ENCODE measurements around the gene PTPRH.

PTPRH gene

GRCh38 chr19:55252760-55253663, 43.7 kb upstream of the PTPRH start:
- Histone ChIP-seq H3K27ac (no peak overlapping the region), H3K4me2 (no peak overlapping the region), H3K36me3 (ENCODE audit: insufficient read depth) (no peaks in the 10 kb centered on the region), H3K4me1 (ENCODE audit: low read depth, poor library complexity, severe bottlenecking) (peaks cover 21% of the 10 kb centered on the region), H3K4me3 (IDR thresholded peaks at IDR 0.05; ENCODE audit: insufficient read depth, low read depth, low read length) (no peak overlapping the region), H3K79me2 (ENCODE audit: insufficient read depth, low read depth) (peaks cover 98% of the 10 kb centered on the region), H3K9ac (no peak overlapping the region), H2AFZ (ENCODE audit: low read depth) (no peak overlapping the region), H4K20me1 (ENCODE audit: insufficient read depth) (peaks cover 26% of the 10 kb centered on the region), H3K27me3 (ENCODE audit: insufficient read depth, low read depth) (no peaks in the 10 kb centered on the region)
- TF ChIP-seq, protein P1, sequence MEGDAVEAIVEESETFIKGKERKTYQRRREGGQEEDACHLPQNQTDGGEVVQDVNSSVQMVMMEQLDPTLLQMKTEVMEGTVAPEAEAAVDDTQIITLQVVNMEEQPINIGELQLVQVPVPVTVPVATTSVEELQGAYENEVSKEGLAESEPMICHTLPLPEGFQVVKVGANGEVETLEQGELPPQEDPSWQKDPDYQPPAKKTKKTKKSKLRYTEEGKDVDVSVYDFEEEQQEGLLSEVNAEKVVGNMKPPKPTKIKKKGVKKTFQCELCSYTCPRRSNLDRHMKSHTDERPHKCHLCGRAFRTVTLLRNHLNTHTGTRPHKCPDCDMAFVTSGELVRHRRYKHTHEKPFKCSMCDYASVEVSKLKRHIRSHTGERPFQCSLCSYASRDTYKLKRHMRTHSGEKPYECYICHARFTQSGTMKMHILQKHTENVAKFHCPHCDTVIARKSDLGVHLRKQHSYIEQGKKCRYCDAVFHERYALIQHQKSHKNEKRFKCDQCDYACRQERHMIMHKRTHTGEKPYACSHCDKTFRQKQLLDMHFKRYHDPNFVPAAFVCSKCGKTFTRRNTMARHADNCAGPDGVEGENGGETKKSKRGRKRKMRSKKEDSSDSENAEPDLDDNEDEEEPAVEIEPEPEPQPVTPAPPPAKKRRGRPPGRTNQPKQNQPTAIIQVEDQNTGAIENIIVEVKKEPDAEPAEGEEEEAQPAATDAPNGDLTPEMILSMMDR (conservative IDR thresholded peaks at IDR 0.05; ENCODE audit: low read depth, low read length) = no peak

- peaks cover 20% of the 10 kb centered on the region for H4K20me1 ChIP-seq (ENCODE audit: insufficient read depth)
- H3K36me3 ChIP-seq (ENCODE audit: insufficient read depth) = no peaks in the 10 kb centered on the region
These were observed 42.2 kb upstream of the PTPRH start for GRCh38 chr19:55251341-55252081.

GRCh38 chr19:55250262-55251036, 41.1 kb upstream of the PTPRH start:
- no peaks in the 10 kb centered on the region for H3K36me3 ChIP-seq (ENCODE audit: insufficient read depth)
- no peak overlapping the region for H3K4me2 ChIP-seq
- no peak overlapping the region for H3K9ac ChIP-seq

More at GRCh38 chr19:55251341-55252081, 42.2 kb upstream of the PTPRH start:
- H2AFZ ChIP-seq (ENCODE audit: low read depth) = no peak overlapping the region
- TF ChIP-seq, protein P1 (conservative IDR thresholded peaks at IDR 0.05; ENCODE audit: low read depth, low read length) = no peak
- H3K9ac ChIP-seq = no peak overlapping the region
- H3K4me3 ChIP-seq (IDR thresholded peaks at IDR 0.05; ENCODE audit: insufficient read depth, low read depth, low read length) = no peak overlapping the region
- H3K27ac ChIP-seq = no peak overlapping the region
- peaks cover 9% of the 10 kb centered on the region for H3K4me1 ChIP-seq (ENCODE audit: low read depth, poor library complexity, severe bottlenecking)
- peaks cover 88% of the 10 kb centered on the region for H3K79me2 ChIP-seq (ENCODE audit: insufficient read depth, low read depth)
- H3K27me3 ChIP-seq (ENCODE audit: insufficient read depth, low read depth) = no peaks in the 10 kb centered on the region
- no peak overlapping the region for H3K4me2 ChIP-seq

GRCh38 chr19:55249841-55250240, 40.5 kb upstream of the PTPRH start:
- H3K36me3 ChIP-seq (ENCODE audit: insufficient read depth) = no peaks in the 10 kb centered on the region
- H2AFZ ChIP-seq (ENCODE audit: low read depth) = no peak overlapping the region
- no peak overlapping the region for H3K9ac ChIP-seq
- TF ChIP-seq, protein P1 (conservative IDR thresholded peaks at IDR 0.05; ENCODE audit: low read depth, low read length) = no peak
- H3K79me2 ChIP-seq (ENCODE audit: insufficient read depth, low read depth) = peaks cover 72% of the 10 kb centered on the region
- no peaks in the 10 kb centered on the region for H3K4me1 ChIP-seq (ENCODE audit: low read depth, poor library complexity, severe bottlenecking)
- no peak overlapping the region for H3K4me2 ChIP-seq
- H3K27ac ChIP-seq = no peak overlapping the region
- H3K4me3 ChIP-seq (IDR thresholded peaks at IDR 0.05; ENCODE audit: insufficient read depth, low read depth, low read length) = no peak overlapping the region
- peaks cover 14% of the 10 kb centered on the region for H4K20me1 ChIP-seq (ENCODE audit: insufficient read depth)
- H3K27me3 ChIP-seq (ENCODE audit: insufficient read depth, low read depth) = no peaks in the 10 kb centered on the region

More at GRCh38 chr19:55250262-55251036, 41.1 kb upstream of the PTPRH start:
- Histone ChIP-seq H3K79me2 (ENCODE audit: insufficient read depth, low read depth) (peaks cover 78% of the 10 kb centered on the region), H4K20me1 (ENCODE audit: insufficient read depth) (peaks cover 14% of the 10 kb centered on the region), H3K27ac (no peak overlapping the region), H3K27me3 (ENCODE audit: insufficient read depth, low read depth) (no peaks in the 10 kb centered on the region), H3K4me1 (ENCODE audit: low read depth, poor library complexity, severe bottlenecking) (no peaks in the 10 kb centered on the region), H3K4me3 (IDR thresholded peaks at IDR 0.05; ENCODE audit: insufficient read depth, low read depth, low read length) (no peak overlapping the region), H2AFZ (ENCODE audit: low read depth) (no peak overlapping the region)
- TF ChIP-seq, protein P1 (conservative IDR thresholded peaks at IDR 0.05; ENCODE audit: low read depth, low read length) = no peak

Data from KMS-11 (cell line).